Measurements from ENCODE around the gene KIT. TPM values are rescaled to one million over a fixed set of nuclear protein-coding genes. Genes with fewer than 3 reads are reported as not detected.

The KIT gene
- total RNA-seq, 1 experiment from 2014 or later = not detected

DNA sequence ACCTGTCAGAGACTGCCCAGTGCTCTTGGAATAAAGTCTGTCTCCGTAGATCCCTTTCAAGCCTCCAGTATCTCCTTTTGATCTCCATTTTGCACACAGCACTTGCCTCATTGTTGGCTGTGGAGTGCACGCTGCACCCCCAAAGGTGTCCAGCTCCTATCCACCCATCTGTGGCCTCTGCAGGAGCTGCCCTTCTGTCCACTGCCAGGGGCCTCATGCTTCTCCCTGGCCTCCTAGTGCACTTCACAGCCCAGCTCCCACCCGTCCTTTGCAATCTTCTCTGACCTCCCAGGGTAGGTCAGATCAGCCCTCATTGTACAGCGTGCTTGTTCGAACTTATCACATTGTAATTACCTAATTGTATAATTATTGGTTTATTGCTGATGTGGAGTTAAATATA, 18.9 kb downstream of the KIT start:
- H3K4me1 ChIP-seq (ENCODE audit: control insufficient read depth in 1 of 2, insufficient read depth in 2 of 2, low read length in 2 of 2) = no peaks in the 10 kb centered on the region
- no peaks in the 10 kb centered on the region for H3K36me3 ChIP-seq (ENCODE audit: control insufficient read depth in 1 of 2, insufficient read depth in 2 of 2, low read length in 2 of 2)
- ChIA-PET CTCF (no interaction called here), POLR2A (no interaction called here), RAD21 (ENCODE audit: low non-redundant PET in 1 of 2, low total read pairs in 2 of 2, uncharacterized antibody in 2 of 2, unreplicated experiment in 2 of 2) (no interaction called here)
- TF ChIP-seq, protein P1, sequence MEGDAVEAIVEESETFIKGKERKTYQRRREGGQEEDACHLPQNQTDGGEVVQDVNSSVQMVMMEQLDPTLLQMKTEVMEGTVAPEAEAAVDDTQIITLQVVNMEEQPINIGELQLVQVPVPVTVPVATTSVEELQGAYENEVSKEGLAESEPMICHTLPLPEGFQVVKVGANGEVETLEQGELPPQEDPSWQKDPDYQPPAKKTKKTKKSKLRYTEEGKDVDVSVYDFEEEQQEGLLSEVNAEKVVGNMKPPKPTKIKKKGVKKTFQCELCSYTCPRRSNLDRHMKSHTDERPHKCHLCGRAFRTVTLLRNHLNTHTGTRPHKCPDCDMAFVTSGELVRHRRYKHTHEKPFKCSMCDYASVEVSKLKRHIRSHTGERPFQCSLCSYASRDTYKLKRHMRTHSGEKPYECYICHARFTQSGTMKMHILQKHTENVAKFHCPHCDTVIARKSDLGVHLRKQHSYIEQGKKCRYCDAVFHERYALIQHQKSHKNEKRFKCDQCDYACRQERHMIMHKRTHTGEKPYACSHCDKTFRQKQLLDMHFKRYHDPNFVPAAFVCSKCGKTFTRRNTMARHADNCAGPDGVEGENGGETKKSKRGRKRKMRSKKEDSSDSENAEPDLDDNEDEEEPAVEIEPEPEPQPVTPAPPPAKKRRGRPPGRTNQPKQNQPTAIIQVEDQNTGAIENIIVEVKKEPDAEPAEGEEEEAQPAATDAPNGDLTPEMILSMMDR (IDR thresholded peaks at IDR 0.05 in 2 of 3, conservative IDR thresholded peaks at IDR 0.05 in 1 of 3; ENCODE audit: borderline replicate concordance in 1 of 3, insufficient read depth in 1 of 3, low read depth in 2 of 3, low read length in 2 of 3) = no peak
- TF ChIP-seq, protein P2, sequence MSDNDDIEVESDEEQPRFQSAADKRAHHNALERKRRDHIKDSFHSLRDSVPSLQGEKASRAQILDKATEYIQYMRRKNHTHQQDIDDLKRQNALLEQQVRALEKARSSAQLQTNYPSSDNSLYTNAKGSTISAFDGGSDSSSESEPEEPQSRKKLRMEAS (IDR thresholded peaks at IDR 0.05) = no peak
- TF ChIP-seq ZNF274 (IDR thresholded peaks at IDR 0.05; ENCODE audit: low read depth, low read length) (no peak), FOSL1 (IDR thresholded peaks at IDR 0.05; ENCODE audit: low read depth) (no peak), SP1 (IDR thresholded peaks at IDR 0.05; ENCODE audit: low read depth) (no peak), EZH2phosphoT487 (IDR thresholded peaks at IDR 0.05; ENCODE audit: borderline replicate concordance) (no peak), EZH2 (IDR thresholded peaks at IDR 0.05) (no peak), SRF (IDR thresholded peaks at IDR 0.05; ENCODE audit: low read depth) (no peak), CEBPB (IDR thresholded peaks at IDR 0.05; ENCODE audit: low read depth) (no peak), JUND (IDR thresholded peaks at IDR 0.05) (no peak), EGR1 (IDR thresholded peaks at IDR 0.05; ENCODE audit: low read depth) (no peak), POLR2AphosphoS5 (IDR thresholded peaks at IDR 0.05; ENCODE audit: low read depth, low read length) (no peak), POLR2A (IDR thresholded peaks at IDR 0.05; ENCODE audit: borderline replicate concordance, extremely low read depth, insufficient read depth, insufficient read length) (no peak), CBX3 (IDR thresholded peaks at IDR 0.05; ENCODE audit: low read depth) (no peak), YY1 (IDR thresholded peaks at IDR 0.05; ENCODE audit: extremely low read depth, insufficient replicate concordance, low read depth, low read length) (no peak), ELF1 (IDR thresholded peaks at IDR 0.05; ENCODE audit: borderline replicate concordance, low read depth) (no peak), TCF7L2 (IDR thresholded peaks at IDR 0.05; ENCODE audit: borderline replicate concordance, extremely low read depth, insufficient read depth, insufficient read length) (no peak)
- TF ChIP-seq, protein P3, sequence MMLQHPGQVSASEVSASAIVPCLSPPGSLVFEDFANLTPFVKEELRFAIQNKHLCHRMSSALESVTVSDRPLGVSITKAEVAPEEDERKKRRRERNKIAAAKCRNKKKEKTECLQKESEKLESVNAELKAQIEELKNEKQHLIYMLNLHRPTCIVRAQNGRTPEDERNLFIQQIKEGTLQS (IDR thresholded peaks at IDR 0.05) = no peak
- peaks cover 7% of the 10 kb centered on the region; the same call in 1 of the 2 replicates for H3K27me3 ChIP-seq (ENCODE audit: insufficient read depth, low read length)
- H3K79me2 ChIP-seq (ENCODE audit: insufficient read depth, low read length) = no peaks in the 10 kb centered on the region
- no peaks in the 10 kb centered on the region for H4K20me1 ChIP-seq (ENCODE audit: insufficient read depth)
- no peak overlapping the region for H3K4me3 ChIP-seq (replicated peaks in 1 of 2; ENCODE audit: low read depth in 1 of 2, low read length in 2 of 2)
- no peak overlapping the region for H2AFZ ChIP-seq (ENCODE audit: low read depth, low read length, poor library complexity, severe bottlenecking)
- intact Hi-C loops (cut with micrococcal nuclease) = no loop called here
- no peak overlapping the region for H3K4me2 ChIP-seq (ENCODE audit: low read length)
- H3K27ac ChIP-seq (ENCODE audit: low read depth, low read length) = no peak overlapping the region
- no peak for ATAC-seq
- H3K9me2 ChIP-seq (ENCODE audit: insufficient read depth) = no peaks in the 10 kb centered on the region
- no peak for DNase-seq (ENCODE audit: low read depth, low spot score)
- BruUV-seq (replicated peaks) = no TSS peak
- no peaks in the 10 kb centered on the region for H3K9me3 ChIP-seq (ENCODE audit: control insufficient read depth in 1 of 2, insufficient read depth in 1 of 2, low read depth in 1 of 2, low read length in 2 of 2)
- H3K9ac ChIP-seq (ENCODE audit: low read length) = no peak overlapping the region

All from HCT116 (cell line).